GM12878 (cell line): Measurements from ENCODE around the gene C2. TPM values are rescaled to one million over a fixed set of nuclear protein-coding genes. Genes with fewer than 3 reads are reported as not detected.

Experiments used
- ATAC-seq: fragments of 200-7000 bp; cut with Tn5 transposase; 3 replicates; pipeline ENCODE4 v1.9.1; 2020; ENCODE audit warnings: mild to moderate bottlenecking, moderate library complexity
- BruUV-seq: library from RNA; stranded (reverse); fragments of 400-500 nt; replicated peaks from 2 replicates; lab custom pipeline; 2021; lab: Mats Ljungman, UMichigan
- CTCF ChIA-PET: fragments of 300-600 bp; sonication (Branson Sonifier 250); formaldehyde crosslinking; extraction: SDS; loops from one replicate; lab custom pipeline; 2021; ENCODE audit warnings: inconsistent platforms; lab: Yijun Ruan, JAX
- POLR2A ChIA-PET: fragments of 350-600 bp; formaldehyde crosslinking; extraction: SDS; loops from one replicate; lab custom pipeline; 2021; ENCODE audit warnings: inconsistent platforms; lab: Charles Lee
- RAD21 ChIA-PET: fragments of 300-600 bp; sonication (Branson Sonifier 250); formaldehyde crosslinking; loops from one replicate; lab custom pipeline; 2023; ENCODE audit warnings: antibody characterized with exemption; ENCODE audit not compliant: unreplicated experiment; lab: Charles Lee
- SMC1A ChIA-PET: fragments of 300-600 bp; sonication (Branson Sonifier 250); formaldehyde crosslinking; loops from one replicate; lab custom pipeline; 2023; ENCODE audit not compliant: unreplicated experiment, uncharacterized antibody; lab: Charles Lee
- DNase-seq: peaks from one replicate; pipeline ENCODE4 v3.0.0-alpha.2; 2011; ENCODE audit warnings: low read depth, low spot score
- FAIRE-seq: peaks from 3 replicates; lab custom pipeline; 2011; peaks lifted over from hg19 to GRCh38; lab: Jason Lieb, UNC
- H2AFZ ChIP-seq: 2 replicates; pipeline ENCODE4 v1.6.0; 2011; ENCODE audit warnings: low read depth, low read length, control low read depth; ENCODE audit not compliant: control insufficient read depth
- H3K27ac ChIP-seq: 2 replicates; pipeline ENCODE4 v1.5.1; 2011; ENCODE audit warnings: control low read depth; ENCODE audit not compliant: control insufficient read depth, insufficient read depth
- H3K27me3 ChIP-seq, 2 experiments: replicated peaks in 1 of 2; 2 replicates each; pipeline versions ENCODE4 v1.6.0 to v1.6.1; 2011; ENCODE audit warnings: low read length in 1 of 2; ENCODE audit not compliant: control insufficient read depth in 2 of 2, insufficient read depth in 2 of 2
- H3K36me3 ChIP-seq, 2 experiments: 2 replicates each; pipeline ENCODE4 v1.5.1; 2011; ENCODE audit warnings: low read length in 1 of 2; ENCODE audit not compliant: control insufficient read depth in 2 of 2, insufficient read depth in 2 of 2
- H3K4me1 ChIP-seq: 2 replicates; pipeline ENCODE4 v1.6.1; 2011; ENCODE audit warnings: mild to moderate bottlenecking, low read length, moderate library complexity, mixed read lengths; ENCODE audit not compliant: control insufficient read depth, insufficient read depth
- H3K4me2 ChIP-seq: 2 replicates; pipeline ENCODE4 v1.6.0; 2011; ENCODE audit warnings: control low read depth; ENCODE audit not compliant: control insufficient read depth, insufficient read depth
- H3K4me3 ChIP-seq: fragments of 200-600 bp; sonication (generic); 2 replicates; pipeline ENCODE4 v1.5.1; 2016
- H3K79me2 ChIP-seq: 2 replicates; pipeline ENCODE4 v1.6.0; 2011; ENCODE audit warnings: low read length; ENCODE audit not compliant: control insufficient read depth, insufficient read depth
- H3K9ac ChIP-seq: 2 replicates; pipeline ENCODE4 v1.8.0; 2011; ENCODE audit warnings: low read length, control low read depth, mixed read lengths; ENCODE audit not compliant: control insufficient read depth, insufficient read depth
- H3K9me3 ChIP-seq: replicated peaks from 3 replicates; pipeline ENCODE4 v1.5.1; 2011; ENCODE audit warnings: mild to moderate bottlenecking, low read length; ENCODE audit not compliant: control insufficient read depth, insufficient read depth
- H4K20me1 ChIP-seq: 2 replicates; pipeline ENCODE4 v1.6.0; 2011; ENCODE audit not compliant: control insufficient read depth, insufficient read depth
- GATAD2B ChIP-seq: fragments of 450-650 bp; conservative IDR thresholded peaks from 2 replicates; pipeline ENCODE4 v1.6.1; 2017; ENCODE audit warnings: low read depth, mild to moderate bottlenecking, moderate library complexity
- NR2F1 ChIP-seq: fragments of 450-650 bp; conservative IDR thresholded peaks from 2 replicates; pipeline ENCODE4 v1.6.1; 2017; ENCODE audit warnings: mild to moderate bottlenecking
- SPI1 ChIP-seq: IDR thresholded peaks from 2 replicates; pipeline ENCODE4 v1.6.1; 2011; ENCODE audit warnings: low read depth, mild to moderate bottlenecking, low read length, moderate library complexity, borderline replicate concordance; ENCODE audit not compliant: insufficient read depth
- SREBF2 ChIP-seq: IDR thresholded peaks from 2 replicates; pipeline ENCODE4 v1.6.1; 2012; ENCODE audit warnings: mild to moderate bottlenecking, low read length
- TCF7 ChIP-seq: IDR thresholded peaks from 2 replicates; pipeline ENCODE4 v1.6.1; 2014; ENCODE audit warnings: antibody characterized with exemption, borderline replicate concordance
- WGBS: methylation state at CpG from one replicate; pipeline ENCODE4 v1.1.6; 2016; ENCODE audit warnings: low lambda C conversion rate; ENCODE audit not compliant: insufficient replicate concordance, insufficient coverage; ENCODE audit errors: missing lambda C conversion rate; 5-methylcytosine and 5-hydroxymethylcytosine counted together
- in situ Hi-C: fragments of 300-500 bp; cut with MboI; formaldehyde crosslinking; loops from 9 replicates; pipeline ENCODE4 v1.14.3; 2018; ENCODE audit warnings: mixed read lengths
- intact Hi-C: fragments of 100-400 bp; cut with micrococcal nuclease; formaldehyde crosslinking; loops from one replicate; pipeline ENCODE4 v1.14.2; 2022; ENCODE audit not compliant: unreplicated experiment
- polyA plus RNA-seq, 11 experiments: library from polyadenylated mRNA; depleted of rRNA in 4 of 11; unstranded in 6 of 11; stranded (reverse) in 5 of 11; fragments of >200 nt; fragmentation: Nextera tagmentation in 4 of 11; fragmentation: Illumina TruSeq in 1 of 11; extraction: Ambion mirVana in 4 of 11; extraction: Trizol in 1 of 11; gene quantifications; 1 replicate in 1 of 11; 2 replicates in 10 of 11; pipeline versions ENCODE4 v1.2.1 to v1.2.3, GENCODE V29; 2011 to 2016; ENCODE audit warnings: inconsistent platforms in 2 of 11, missing spikeins in 2 of 11, low read depth in 1 of 11
- total RNA-seq, 4 experiments: library from RNA; depleted of rRNA in 3 of 4; stranded (reverse); fragments of >200 nt in 3 of 4; fragmentation: Illumina TruSeq in 1 of 4; extraction: Trizol in 1 of 4; gene quantifications; 2 replicates each; pipeline versions ENCODE4 v1.2.1 to v1.2.3, GENCODE V29; 2013 to 2021
- TF ChIP-seq, protein P1 (sequence below): fragments of 450-650 bp; formaldehyde crosslinking; IDR thresholded peaks from 2 replicates; pipeline ENCODE4 v1.4.0; 2020; ENCODE audit warnings: mild to moderate bottlenecking, moderate library complexity

C2 gene
- total and polyA plus RNA-seq, 10 of the 15 experiments (the other 5 are each of a cell fraction or from before 2014, with no cell fraction given), result 0.06 to 0.97 (median 0.21) TPM; not detected in 5

DNA sequence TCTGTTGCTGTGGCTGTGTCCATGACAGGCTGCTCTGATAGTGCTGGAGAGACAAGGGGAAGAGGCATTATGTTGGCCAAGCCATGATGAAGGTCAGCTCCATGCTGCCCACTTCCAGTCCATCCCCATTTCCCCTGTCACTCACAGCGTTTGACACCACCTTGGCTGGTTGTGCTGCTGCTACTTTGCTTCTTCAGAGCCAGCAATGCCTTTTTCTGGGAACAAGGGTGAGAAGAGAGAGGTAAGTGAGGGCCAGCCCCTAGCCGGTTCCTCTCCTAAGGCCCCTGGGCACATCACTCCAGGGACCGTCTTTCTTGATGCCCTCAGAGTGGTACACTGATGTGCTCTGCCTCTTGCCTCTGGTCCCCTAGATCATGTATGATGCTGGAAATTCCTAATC, 29.3 kb downstream of the C2 start (continued):
- no peak for TF ChIP-seq NR2F1
- TF ChIP-seq, protein P1, sequence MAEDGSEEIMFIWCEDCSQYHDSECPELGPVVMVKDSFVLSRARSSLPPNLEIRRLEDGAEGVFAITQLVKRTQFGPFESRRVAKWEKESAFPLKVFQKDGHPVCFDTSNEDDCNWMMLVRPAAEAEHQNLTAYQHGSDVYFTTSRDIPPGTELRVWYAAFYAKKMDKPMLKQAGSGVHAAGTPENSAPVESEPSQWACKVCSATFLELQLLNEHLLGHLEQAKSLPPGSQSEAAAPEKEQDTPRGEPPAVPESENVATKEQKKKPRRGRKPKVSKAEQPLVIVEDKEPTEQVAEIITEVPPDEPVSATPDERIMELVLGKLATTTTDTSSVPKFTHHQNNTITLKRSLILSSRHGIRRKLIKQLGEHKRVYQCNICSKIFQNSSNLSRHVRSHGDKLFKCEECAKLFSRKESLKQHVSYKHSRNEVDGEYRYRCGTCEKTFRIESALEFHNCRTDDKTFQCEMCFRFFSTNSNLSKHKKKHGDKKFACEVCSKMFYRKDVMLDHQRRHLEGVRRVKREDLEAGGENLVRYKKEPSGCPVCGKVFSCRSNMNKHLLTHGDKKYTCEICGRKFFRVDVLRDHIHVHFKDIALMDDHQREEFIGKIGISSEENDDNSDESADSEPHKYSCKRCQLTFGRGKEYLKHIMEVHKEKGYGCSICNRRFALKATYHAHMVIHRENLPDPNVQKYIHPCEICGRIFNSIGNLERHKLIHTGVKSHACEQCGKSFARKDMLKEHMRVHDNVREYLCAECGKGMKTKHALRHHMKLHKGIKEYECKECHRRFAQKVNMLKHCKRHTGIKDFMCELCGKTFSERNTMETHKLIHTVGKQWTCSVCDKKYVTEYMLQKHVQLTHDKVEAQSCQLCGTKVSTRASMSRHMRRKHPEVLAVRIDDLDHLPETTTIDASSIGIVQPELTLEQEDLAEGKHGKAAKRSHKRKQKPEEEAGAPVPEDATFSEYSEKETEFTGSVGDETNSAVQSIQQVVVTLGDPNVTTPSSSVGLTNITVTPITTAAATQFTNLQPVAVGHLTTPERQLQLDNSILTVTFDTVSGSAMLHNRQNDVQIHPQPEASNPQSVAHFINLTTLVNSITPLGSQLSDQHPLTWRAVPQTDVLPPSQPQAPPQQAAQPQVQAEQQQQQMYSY (CRISPR knock-in tag), result no peak
- no peak for TF ChIP-seq SPI1
- no peak for TF ChIP-seq SREBF2

DNA sequence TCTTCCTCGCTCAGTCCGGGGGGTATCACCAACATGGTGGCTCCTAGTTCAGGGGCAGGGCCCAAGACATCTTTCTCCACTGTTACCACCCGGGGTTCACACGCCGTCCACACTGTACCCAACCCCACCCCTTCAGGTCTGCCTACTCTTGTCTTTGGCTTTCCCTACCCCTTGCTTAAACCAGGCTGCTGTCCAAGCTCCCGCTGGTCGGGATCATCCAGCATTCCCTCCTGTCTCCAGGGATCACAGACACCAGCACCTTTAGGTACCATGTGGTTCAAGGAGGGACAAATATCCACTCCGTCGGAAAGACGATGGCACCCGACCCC, 30.9 kb downstream of the C2 start:
- no peaks in the 10 kb centered on the region for H4K20me1 ChIP-seq
- intact Hi-C loops, result no loop called here
- ATAC-seq (peak; percentile 26), FAIRE-seq (no peak), DNase-seq (no peak)
- H2AFZ ChIP-seq, result peak overlapping the region; percentile 92
- CTCF ChIA-PET, result interaction anchor here (0.9 to 2.5 kb wide), 3 partner anchors 13 to 473 kb away, joined by 3 to 7 read pairs (median 5); partner anchors contain the start of gene DXO
- H3K4me2 ChIP-seq, result peak overlapping the region; percentile 92
- H3K27ac ChIP-seq, result peak overlapping the region; percentile 84
- H3K79me2 ChIP-seq, result peaks cover 27% of the 10 kb centered on the region
- SMC1A ChIA-PET, result interaction anchor here (0.9 to 2.5 kb wide), 2 partner anchors 13 to 127 kb away, joined by 3 to 17 read pairs; partner anchors contain the start of gene DXO
- H3K9ac ChIP-seq, result peak overlapping the region; percentile 93
- H3K9me3 ChIP-seq, result no peaks in the 10 kb centered on the region
- peak overlapping the region; percentile 99 for H3K4me3 ChIP-seq
- H3K27me3 ChIP-seq, result no peaks in the 10 kb centered on the region
- H3K36me3 ChIP-seq, result peaks cover 9 to 26% of the 10 kb centered on the region in 2 experiments
- WGBS, result 8% methylated on average over 11 of the region's 11 CpGs
- H3K4me1 ChIP-seq, result peaks cover 11% of the 10 kb centered on the region
- no TSS peak for BruUV-seq
- in situ Hi-C loops, result no loop called here
- TF ChIP-seq GATAD2B, result no peak
- 0 out of 2 replicates have a peak, but pooled peaks have one; percentile 5 for TF ChIP-seq TCF7
- RAD21 ChIA-PET, result interaction anchor here (2.0 kb wide), 1 partner anchor 14 kb away, joined by 11 read pairs; the partner anchor contains the start of gene DXO
- POLR2A ChIA-PET, result interaction anchor here (0.6 to 4.4 kb wide), 4 partner anchors 15 to 342 kb away, joined by 3 to 48 read pairs (median 3); partner anchors contain the start of genes DXO and GPSM3
